Tibial nerve (tissue), 3 donors: ENCODE measurements around the gene PLEKHG5.

Experiments used
- POLR2A ChIP-seq, 2 donors: fragments of 450-650 bp; IDR thresholded peaks; one replicate each; pipeline ENCODE4 v1.6.1; 2017; ENCODE audit warnings: antibody characterized with exemption in 2 of 2, mild to moderate bottlenecking in 2 of 2, moderate library complexity in 2 of 2
- TF ChIP-seq, protein P1 (sequence below), 5 experiments: fragments of 200-600 bp in 3 of 5; fragments of 450-650 bp in 2 of 5; sonication (generic) in 3 of 5; IDR thresholded peaks; one replicate each; pipeline ENCODE4 v1.5.1; 2016 to 2019; ENCODE audit warnings: antibody characterized with exemption in 5 of 5, mild to moderate bottlenecking in 3 of 5, moderate library complexity in 2 of 5

DNA sequence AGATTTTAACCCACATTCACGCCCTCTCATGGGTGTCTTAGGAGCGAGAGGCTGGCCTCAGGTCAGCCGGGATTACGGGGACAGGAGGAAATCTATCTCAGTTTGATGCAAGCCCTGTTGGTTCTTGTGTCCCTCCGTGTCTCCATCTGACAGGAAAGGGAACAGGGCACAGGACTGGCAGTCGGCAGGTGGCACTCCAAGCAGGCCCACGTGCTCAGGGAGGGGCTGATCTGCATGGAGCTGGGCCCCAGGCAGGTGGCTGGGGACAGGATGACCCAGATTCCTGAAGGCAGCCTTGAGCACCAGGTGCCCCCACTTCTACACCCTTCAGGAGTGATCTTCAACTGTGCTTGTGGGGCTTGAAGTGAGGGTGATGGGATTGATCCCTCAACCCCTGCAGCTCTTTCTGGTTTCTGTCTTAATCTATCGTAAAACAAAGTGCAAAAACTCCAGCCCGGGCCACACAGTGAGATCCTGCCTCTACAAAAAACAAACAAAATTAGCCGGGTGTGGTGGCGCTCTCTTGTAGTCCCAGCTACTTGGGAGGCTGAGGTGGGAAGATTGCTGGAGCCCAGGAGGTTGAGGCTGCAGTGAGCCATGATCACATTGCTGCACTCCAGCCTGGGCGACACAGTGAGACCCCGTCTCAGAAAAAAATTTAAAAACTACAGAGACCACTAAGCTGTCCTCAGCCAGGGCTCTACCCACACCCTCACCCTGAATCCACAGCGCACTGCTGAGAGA lies 8.3 kb downstream of the PLEKHG5 start:
- TF ChIP-seq POLR2A (IDR thresholded peaks at IDR 0.05), result no peak
- TF ChIP-seq, protein P1, sequence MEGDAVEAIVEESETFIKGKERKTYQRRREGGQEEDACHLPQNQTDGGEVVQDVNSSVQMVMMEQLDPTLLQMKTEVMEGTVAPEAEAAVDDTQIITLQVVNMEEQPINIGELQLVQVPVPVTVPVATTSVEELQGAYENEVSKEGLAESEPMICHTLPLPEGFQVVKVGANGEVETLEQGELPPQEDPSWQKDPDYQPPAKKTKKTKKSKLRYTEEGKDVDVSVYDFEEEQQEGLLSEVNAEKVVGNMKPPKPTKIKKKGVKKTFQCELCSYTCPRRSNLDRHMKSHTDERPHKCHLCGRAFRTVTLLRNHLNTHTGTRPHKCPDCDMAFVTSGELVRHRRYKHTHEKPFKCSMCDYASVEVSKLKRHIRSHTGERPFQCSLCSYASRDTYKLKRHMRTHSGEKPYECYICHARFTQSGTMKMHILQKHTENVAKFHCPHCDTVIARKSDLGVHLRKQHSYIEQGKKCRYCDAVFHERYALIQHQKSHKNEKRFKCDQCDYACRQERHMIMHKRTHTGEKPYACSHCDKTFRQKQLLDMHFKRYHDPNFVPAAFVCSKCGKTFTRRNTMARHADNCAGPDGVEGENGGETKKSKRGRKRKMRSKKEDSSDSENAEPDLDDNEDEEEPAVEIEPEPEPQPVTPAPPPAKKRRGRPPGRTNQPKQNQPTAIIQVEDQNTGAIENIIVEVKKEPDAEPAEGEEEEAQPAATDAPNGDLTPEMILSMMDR (IDR thresholded peaks at IDR 0.05), result no peak
